Upper lobe of left lung (tissue), 4 donors: ENCODE results near the gene ABHD13.

Experiments
- CTCF ChIP-seq, 6 experiments: fragments of 450-650 bp in 4 of 6; fragments of 200-600 bp in 2 of 6; sonication (generic) in 2 of 6; IDR thresholded peaks; one replicate each; pipeline ENCODE4 v1.5.1; 2016 to 2019; ENCODE audit warnings: antibody characterized with exemption in 6 of 6
- POLR2A ChIP-seq, 4 donors: fragments of 450-650 bp; IDR thresholded peaks; one replicate each; pipeline ENCODE4 v1.5.1; 2016 to 2017; ENCODE audit warnings: antibody characterized with exemption in 4 of 4, mild to moderate bottlenecking in 2 of 4
- POLR2AphosphoS5 ChIP-seq, 2 donors: sonication (generic); formaldehyde crosslinking; IDR thresholded peaks; one replicate each; pipeline ENCODE4 v1.5.1; 2017; ENCODE audit warnings: antibody characterized with exemption in 2 of 2

- TF ChIP-seq CTCF (IDR thresholded peaks at IDR 0.05) (no peak), POLR2AphosphoS5 (IDR thresholded peaks at IDR 0.05) (no peak), POLR2A (IDR thresholded peaks at IDR 0.05) (no peak)
Measured at GRCh38 chr13:108272333-108272732, 54.1 kb downstream of the ABHD13 start.
